GM10248 (cell line): ENCODE measurements around the gene SLC25A21.

Experiments used
- CTCF ChIA-PET: fragments of 300-600 bp; sonication (Branson Sonifier 250); formaldehyde crosslinking; extraction: SDS; loops from one replicate; lab custom pipeline; 2021; ENCODE audit warnings: antibody characterized with exemption; lab: Yijun Ruan, JAX
- POLR2A ChIA-PET: fragments of 350-650 bp; sonication (Branson Sonifier 250); formaldehyde crosslinking; extraction: SDS; loops from one replicate; lab custom pipeline; 2020; ENCODE audit warnings: antibody characterized with exemption; lab: Yijun Ruan, JAX
- DNase-seq: peaks from one replicate; pipeline ENCODE4 v3.0.0; 2012; ENCODE audit errors: extremely low spot score
- TF ChIP-seq, protein P1 (sequence below): IDR thresholded peaks from 2 replicates; pipeline ENCODE4 v1.5.1; 2012; ENCODE audit warnings: mild to moderate bottlenecking, low read depth; ENCODE audit errors: extremely low read depth, missing control alignments, control extremely low read depth

Gene SLC25A21

DNA sequence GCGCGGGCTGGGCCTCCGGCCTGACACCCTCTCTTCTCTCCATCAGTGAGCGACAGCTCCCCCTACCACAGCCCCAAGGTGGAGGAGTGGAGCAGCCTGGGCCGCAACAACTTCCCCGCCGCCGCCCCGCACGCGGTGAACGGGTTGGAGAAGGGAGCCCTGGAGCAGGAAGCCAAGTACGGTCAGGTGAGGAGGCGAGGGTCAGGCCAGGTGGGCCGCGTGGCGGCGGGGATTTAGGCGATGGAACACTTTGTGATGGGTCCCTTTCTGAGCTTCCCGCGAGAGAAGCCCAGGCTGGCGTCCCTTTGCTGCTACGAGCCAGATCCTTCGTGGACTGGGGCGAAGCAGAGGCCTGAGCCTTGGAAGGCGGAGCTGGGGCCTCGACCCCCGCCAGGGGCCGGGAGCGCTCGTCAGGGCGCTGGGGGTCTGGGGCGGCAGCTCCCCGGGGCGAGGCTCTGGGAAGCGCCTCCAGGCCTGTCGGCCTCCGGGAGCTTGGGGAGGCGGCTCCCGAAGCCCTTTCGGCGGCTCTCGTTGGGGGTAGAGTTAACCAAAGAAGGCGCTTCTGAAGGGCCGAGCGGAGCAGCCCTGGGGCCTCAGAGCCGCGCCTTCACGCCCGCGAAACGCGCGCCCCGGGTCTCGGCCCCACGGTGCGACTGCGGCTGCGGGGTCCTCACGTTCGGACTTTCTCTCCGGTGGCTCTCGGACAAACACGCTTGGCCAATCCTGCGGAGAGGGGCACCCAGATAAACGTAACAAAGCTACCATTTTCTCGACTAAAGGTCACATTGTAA lies 505.8 kb downstream of the SLC25A21 start:
- CTCF ChIA-PET: no interaction called here
- TF ChIP-seq, protein P1, sequence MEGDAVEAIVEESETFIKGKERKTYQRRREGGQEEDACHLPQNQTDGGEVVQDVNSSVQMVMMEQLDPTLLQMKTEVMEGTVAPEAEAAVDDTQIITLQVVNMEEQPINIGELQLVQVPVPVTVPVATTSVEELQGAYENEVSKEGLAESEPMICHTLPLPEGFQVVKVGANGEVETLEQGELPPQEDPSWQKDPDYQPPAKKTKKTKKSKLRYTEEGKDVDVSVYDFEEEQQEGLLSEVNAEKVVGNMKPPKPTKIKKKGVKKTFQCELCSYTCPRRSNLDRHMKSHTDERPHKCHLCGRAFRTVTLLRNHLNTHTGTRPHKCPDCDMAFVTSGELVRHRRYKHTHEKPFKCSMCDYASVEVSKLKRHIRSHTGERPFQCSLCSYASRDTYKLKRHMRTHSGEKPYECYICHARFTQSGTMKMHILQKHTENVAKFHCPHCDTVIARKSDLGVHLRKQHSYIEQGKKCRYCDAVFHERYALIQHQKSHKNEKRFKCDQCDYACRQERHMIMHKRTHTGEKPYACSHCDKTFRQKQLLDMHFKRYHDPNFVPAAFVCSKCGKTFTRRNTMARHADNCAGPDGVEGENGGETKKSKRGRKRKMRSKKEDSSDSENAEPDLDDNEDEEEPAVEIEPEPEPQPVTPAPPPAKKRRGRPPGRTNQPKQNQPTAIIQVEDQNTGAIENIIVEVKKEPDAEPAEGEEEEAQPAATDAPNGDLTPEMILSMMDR: no peak
- POLR2A ChIA-PET: interaction anchor here (0.6 kb wide), 1 partner anchor 338 kb away, joined by 3 read pairs; no protein-coding TSS in a partner anchor
- peak; percentile 10 for DNase-seq

DNA sequence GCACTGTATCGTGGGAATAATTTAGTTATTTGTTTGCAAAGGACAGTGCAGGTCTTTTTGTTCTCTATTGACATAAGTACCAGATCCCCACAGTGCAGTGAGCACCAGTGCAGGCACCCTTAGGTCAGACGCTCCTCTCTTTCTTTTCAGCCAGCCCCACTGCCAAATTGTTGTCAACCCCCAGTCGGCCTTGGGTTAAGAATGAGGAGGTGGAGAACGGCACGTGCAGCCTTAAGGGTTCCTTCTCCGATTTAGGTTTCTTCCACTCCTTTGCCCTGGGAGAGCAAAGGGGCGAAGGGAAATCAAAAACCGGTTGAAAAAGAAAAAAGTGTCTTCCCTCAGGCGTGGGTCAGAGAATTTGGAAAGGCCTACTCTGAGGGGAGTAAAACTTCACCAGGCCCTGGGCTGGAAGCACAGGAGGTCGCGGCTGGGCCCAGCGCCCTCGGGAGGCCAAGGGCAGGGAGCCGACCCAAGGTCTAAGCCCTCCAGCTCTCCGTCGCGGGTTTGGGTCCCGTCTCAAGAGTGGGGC lies 506.5 kb downstream of the SLC25A21 start:
- POLR2A ChIA-PET: no interaction called here
- TF ChIP-seq, protein P1: no peak
- DNase-seq: no peak
- CTCF ChIA-PET: no interaction called here

DNA sequence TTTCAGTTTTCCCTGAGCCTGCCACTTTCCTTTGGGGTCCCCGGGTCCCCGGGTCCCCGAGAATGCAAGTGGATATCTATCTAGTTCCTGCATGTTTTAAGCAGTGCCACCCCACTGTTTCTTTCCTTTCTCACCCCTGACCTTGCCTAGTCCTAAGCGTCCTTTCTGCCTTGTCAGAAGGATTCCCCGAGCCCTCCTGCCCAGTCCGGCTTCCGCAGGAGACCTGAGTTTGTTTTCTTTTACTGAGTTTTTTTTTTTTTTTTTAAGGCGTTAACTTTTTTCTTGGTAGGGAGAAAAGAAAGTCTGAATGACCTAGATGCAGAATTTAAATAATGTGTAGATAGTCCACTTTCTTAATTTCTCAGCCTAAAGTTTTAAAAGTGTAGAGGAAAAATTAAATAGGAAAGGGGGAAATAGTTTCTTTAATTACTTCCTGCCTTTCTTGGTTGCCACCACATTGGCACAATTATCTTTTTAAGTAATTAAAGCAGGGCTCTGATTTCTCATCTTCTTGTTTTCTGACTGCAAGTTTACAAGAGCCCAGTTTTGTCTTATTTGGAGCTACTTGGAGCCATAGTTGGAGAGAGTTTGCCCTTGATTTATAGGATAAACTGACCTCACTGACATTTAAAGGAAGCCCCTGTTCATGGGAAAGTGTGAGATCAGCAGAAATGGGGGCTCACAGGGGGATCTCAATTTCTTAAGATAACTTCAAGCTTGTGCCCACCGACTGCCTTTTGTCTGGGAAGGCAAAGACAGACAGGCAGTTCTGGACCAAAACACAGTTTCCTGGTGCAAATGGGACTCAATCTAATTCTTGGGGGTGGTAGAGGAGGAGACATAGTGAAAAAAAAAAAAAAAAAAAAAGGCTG lies 507.8 kb downstream of the SLC25A21 start:
- CTCF ChIA-PET: no interaction called here

DNA sequence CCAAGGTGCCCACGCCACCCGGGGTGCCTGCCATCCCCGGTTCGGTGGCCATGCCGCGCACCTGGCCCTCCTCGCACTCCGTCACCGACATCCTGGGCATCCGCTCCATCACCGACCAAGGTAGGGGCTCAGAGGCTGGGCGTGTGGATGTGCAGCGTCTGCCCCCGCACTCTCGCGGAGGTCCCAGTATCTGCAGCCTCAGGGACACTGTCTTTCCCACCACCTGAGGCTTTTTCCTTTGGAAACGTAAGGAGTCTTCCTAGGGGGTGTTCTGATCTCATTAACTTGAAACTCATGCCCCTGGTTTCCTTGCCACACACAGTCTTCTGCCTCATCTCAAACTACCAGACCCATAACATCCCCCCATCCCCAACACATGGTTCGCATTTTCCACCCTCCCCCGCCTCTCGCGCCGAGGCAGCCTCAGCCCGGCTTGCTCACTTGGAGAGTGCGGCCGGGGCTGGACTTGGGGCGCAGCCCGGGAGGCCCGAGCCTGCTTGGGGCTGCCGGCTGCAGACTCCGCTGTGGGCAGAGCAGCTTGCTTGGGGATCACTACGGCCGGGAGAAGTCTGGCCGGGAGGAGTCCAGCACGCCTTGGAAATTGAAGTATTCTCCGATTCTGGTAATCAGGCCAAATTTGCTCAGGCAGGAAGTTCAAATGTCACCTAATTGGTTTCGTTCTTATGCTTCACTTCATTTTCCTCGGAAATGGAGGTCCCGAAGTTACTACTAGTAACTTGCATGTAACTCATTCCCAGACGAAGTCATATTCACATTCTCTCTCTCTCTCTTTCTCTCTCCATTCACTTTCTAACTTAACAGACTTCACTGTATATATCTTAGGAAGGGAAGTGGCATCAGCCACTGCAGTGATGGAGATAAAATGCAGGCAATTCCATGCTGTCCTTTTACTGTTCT lies 508.7 kb downstream of the SLC25A21 start:
- DNase-seq: peak; percentile 12
- TF ChIP-seq, protein P1: no peak
- POLR2A ChIA-PET: no interaction called here
- CTCF ChIA-PET: no interaction called here

More for the DNA sequence above, 507.8 kb downstream of the SLC25A21 start:
- POLR2A ChIA-PET: no interaction called here
- TF ChIP-seq, protein P1: no peak
- DNase-seq: no peak

DNA sequence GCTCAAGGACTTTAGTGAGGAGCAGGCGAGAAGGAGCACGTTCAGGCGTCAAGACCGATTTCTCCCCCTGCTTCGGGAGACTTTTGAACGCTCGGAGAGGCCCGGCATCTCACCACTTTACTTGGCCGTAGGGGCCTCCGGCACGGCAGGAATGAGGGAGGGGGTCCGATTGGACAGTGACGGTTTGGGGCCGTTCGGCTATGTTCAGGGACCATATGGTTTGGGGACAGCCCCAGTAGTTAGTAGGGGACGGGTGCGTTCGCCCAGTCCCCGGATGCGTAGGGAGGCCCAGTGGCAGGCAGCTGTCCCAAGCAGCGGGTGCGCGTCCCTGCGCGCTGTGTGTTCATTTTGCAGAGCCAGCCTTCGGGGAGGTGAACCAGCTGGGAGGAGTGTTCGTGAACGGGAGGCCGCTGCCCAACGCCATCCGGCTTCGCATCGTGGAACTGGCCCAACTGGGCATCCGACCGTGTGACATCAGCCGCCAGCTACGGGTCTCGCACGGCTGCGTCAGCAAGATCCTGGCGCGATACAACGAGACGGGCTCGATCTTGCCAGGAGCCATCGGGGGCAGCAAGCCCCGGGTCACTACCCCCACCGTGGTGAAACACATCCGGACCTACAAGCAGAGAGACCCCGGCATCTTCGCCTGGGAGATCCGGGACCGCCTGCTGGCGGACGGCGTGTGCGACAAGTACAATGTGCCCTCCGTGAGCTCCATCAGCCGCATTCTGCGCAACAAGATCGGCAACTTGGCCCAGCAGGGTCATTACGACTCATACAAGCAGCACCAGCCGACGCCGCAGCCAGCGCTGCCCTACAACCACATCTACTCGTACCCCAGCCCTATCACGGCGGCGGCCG lies 509.6 kb downstream of the SLC25A21 start:
- ChIA-PET POLR2A (no interaction called here), CTCF (no interaction called here)
- DNase-seq: peak; percentile 11
- TF ChIP-seq, protein P1: no peak
